HepG2 (cell line): ENCODE results near the gene ADGRF1.

Experiments used
- ETV6 ChIP-seq: sonication (generic); formaldehyde crosslinking; conservative IDR thresholded peaks from 2 replicates; pipeline ENCODE4 v1.4.0; 2020; ENCODE audit warnings: missing genetic modification reagents
- JUN ChIP-seq: sonication (generic); formaldehyde crosslinking; IDR thresholded peaks from 2 replicates; pipeline ENCODE4 v1.4.0; 2020; ENCODE audit warnings: mild to moderate bottlenecking, missing genetic modification reagents
- ZNF468 ChIP-seq: sonication (generic); formaldehyde crosslinking; IDR thresholded peaks from 2 replicates; pipeline ENCODE4 v1.8.0; 2022; ENCODE audit warnings: mild to moderate bottlenecking, moderate library complexity, missing genetic modification reagents
- ZNF557 ChIP-seq: sonication (generic); formaldehyde crosslinking; IDR thresholded peaks from 2 replicates; pipeline ENCODE4 v1.4.0; 2020; ENCODE audit warnings: missing genetic modification reagents
- ZNF569 ChIP-seq: sonication (generic); formaldehyde crosslinking; IDR thresholded peaks from 2 replicates; pipeline ENCODE4 v1.5.0; 2020; ENCODE audit warnings: mild to moderate bottlenecking, missing genetic modification reagents, moderate library complexity, borderline replicate concordance
- ZSCAN29 ChIP-seq: sonication (generic); formaldehyde crosslinking; conservative IDR thresholded peaks from 2 replicates; pipeline ENCODE4 v1.4.0; 2020; ENCODE audit warnings: mild to moderate bottlenecking, missing genetic modification reagents

GRCh38 chr6:47004463-47004862 is 37.7 kb downstream of the ADGRF1 start:
- TF ChIP-seq JUN, result no peak
- no peak for TF ChIP-seq ZSCAN29 (CRISPR knock-in tag)
- no peak for TF ChIP-seq ZNF557 (CRISPR knock-in tag)
- TF ChIP-seq ETV6 (CRISPR knock-in tag), result no peak
- TF ChIP-seq ZNF468 (CRISPR knock-in tag), result no peak
- no peak for TF ChIP-seq ZNF569 (CRISPR knock-in tag)
